Suprapubic skin (tissue), 4 donors: ENCODE results near the gene TELO2.

Experiments
- EP300 ChIP-seq: sonication (generic); formaldehyde crosslinking; IDR thresholded peaks from one replicate; pipeline ENCODE4 v1.6.1; 2017; ENCODE audit warnings: antibody characterized with exemption
- POLR2A ChIP-seq, 2 donors: fragments of 450-650 bp; IDR thresholded peaks; one replicate each; pipeline ENCODE4 v1.6.1; 2017; ENCODE audit warnings: antibody characterized with exemption in 2 of 2, mild to moderate bottlenecking in 2 of 2, moderate library complexity in 2 of 2
- POLR2AphosphoS5 ChIP-seq, 3 donors: sonication (generic); formaldehyde crosslinking; IDR thresholded peaks; one replicate each; pipeline ENCODE4 v1.6.1; 2017; ENCODE audit warnings: antibody characterized with exemption in 3 of 3
- TF ChIP-seq, protein P1 (sequence below), 2 donors: fragments of 200-600 bp in 1 of 2; fragments of 450-650 bp in 1 of 2; sonication (generic) in 1 of 2; IDR thresholded peaks; one replicate each; pipeline ENCODE4 v1.5.1; 2016 to 2019; ENCODE audit warnings: antibody characterized with exemption in 2 of 2, mild to moderate bottlenecking in 1 of 2, moderate library complexity in 1 of 2

DNA sequence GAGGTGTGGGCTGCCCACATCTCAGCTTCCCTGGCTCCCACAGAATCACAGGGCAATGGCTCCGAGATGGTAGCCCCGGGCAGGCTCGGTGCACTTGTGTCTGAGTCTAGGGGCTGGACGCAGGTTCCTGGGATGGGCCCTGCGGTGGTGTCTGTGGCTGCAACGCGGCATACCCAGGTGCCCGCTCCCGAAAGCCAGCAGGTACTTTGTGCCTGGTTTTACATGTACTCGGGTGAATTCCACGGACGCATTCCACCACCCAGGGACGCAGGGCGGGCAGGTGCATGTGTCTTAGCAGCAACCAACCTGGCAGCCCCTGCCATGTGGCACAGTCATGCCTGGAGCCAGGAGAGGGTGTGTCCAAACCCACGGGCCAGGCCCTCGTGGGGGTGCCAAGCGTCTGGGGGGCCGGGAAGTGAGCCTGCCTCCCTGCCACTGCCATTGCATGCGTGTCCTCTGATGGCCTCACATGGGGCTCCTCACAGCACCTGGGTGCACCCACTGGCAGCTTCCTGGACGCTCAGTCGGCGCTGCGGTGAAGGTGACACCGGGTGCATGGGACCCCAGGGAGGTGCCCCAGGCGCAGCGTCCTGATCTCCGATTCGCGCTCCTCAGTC is 35.9 kb downstream of the TELO2 start:
- TF ChIP-seq, protein P1, sequence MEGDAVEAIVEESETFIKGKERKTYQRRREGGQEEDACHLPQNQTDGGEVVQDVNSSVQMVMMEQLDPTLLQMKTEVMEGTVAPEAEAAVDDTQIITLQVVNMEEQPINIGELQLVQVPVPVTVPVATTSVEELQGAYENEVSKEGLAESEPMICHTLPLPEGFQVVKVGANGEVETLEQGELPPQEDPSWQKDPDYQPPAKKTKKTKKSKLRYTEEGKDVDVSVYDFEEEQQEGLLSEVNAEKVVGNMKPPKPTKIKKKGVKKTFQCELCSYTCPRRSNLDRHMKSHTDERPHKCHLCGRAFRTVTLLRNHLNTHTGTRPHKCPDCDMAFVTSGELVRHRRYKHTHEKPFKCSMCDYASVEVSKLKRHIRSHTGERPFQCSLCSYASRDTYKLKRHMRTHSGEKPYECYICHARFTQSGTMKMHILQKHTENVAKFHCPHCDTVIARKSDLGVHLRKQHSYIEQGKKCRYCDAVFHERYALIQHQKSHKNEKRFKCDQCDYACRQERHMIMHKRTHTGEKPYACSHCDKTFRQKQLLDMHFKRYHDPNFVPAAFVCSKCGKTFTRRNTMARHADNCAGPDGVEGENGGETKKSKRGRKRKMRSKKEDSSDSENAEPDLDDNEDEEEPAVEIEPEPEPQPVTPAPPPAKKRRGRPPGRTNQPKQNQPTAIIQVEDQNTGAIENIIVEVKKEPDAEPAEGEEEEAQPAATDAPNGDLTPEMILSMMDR (IDR thresholded peaks at IDR 0.05) = no peak
- TF ChIP-seq POLR2A (IDR thresholded peaks at IDR 0.05) (no peak), EP300 (no peak), POLR2AphosphoS5 (IDR thresholded peaks at IDR 0.05) (no peak)
